Measurements from ENCODE around the gene LHX5.

DNA sequence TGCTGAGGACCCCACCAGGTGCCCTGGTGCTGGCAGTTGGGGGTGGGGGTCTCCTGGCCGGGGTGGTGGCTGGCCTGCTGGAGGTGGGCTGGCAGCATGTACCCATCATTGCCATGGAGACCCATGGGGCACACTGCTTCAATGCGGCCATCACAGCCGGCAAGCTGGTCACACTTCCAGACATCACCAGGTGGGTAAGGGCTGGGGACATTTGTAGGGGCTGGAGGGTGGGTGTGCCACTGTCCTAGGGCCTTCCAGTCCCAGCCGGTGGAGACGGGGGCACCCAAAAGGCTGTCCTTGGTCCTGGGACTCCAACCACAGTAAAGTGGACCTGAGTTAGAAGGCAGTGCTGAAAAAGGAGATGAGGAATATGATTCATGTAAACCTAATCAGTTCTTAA, 36.3 kb downstream of the LHX5 start:
- TF ChIP-seq, protein P1, sequence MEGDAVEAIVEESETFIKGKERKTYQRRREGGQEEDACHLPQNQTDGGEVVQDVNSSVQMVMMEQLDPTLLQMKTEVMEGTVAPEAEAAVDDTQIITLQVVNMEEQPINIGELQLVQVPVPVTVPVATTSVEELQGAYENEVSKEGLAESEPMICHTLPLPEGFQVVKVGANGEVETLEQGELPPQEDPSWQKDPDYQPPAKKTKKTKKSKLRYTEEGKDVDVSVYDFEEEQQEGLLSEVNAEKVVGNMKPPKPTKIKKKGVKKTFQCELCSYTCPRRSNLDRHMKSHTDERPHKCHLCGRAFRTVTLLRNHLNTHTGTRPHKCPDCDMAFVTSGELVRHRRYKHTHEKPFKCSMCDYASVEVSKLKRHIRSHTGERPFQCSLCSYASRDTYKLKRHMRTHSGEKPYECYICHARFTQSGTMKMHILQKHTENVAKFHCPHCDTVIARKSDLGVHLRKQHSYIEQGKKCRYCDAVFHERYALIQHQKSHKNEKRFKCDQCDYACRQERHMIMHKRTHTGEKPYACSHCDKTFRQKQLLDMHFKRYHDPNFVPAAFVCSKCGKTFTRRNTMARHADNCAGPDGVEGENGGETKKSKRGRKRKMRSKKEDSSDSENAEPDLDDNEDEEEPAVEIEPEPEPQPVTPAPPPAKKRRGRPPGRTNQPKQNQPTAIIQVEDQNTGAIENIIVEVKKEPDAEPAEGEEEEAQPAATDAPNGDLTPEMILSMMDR (conservative IDR thresholded peaks at IDR 0.05 in 1 of 2, IDR thresholded peaks at IDR 0.05 in 1 of 2; ENCODE audit: extremely low read depth in 1 of 2, insufficient read depth in 1 of 2, low read depth in 1 of 2, low read length in 2 of 2): no peak
- TF ChIP-seq EZH2 (IDR thresholded peaks at IDR 0.05; ENCODE audit: borderline replicate concordance, low read length): no peak
